HG03066 (cell line): Measurements from ENCODE around the gene CDK16.
A peak's percentile ranks its signal among the peaks of the same experiment; 100 is the strongest.

ENCODE experiments used
- ATAC-seq: cut with Tn5 transposase; IDR thresholded peaks from one replicate; pipeline ENCODE4 v1.9.1; 2021; ENCODE audit warnings: low read depth; ENCODE audit not compliant: unreplicated experiment

CDK16 gene

GRCh38 chrX:47226071-47226470 is 7.6 kb downstream of the CDK16 start:
- ATAC-seq, result no peak

- no peak for ATAC-seq
These were observed 8.3 kb downstream of the CDK16 start for GRCh38 chrX:47226531-47227333.

GRCh38 chrX:47227334-47227583 is 8.8 kb downstream of the CDK16 start:
- ATAC-seq, result no peak

- no peak for ATAC-seq
These were observed 10.2 kb downstream of the CDK16 start for GRCh38 chrX:47228550-47229270.

GRCh38 chrX:47229427-47229826 is 10.9 kb downstream of the CDK16 start:
- no peak for ATAC-seq

- no peak for ATAC-seq
These were observed 11.8 kb downstream of the CDK16 start for GRCh38 chrX:47230136-47230868.

GRCh38 chrX:47231167-47231566 is 12.7 kb downstream of the CDK16 start:
- no peak for ATAC-seq

GRCh38 chrX:47232197-47232802 is 13.8 kb downstream of the CDK16 start:
- no peak for ATAC-seq

- ATAC-seq, result peak; percentile 42
These were observed 14.4 kb downstream of the CDK16 start, which contains the start of gene USP11 for GRCh38 chrX:47232803-47233332. Gene USP11, plus strand, starts transcription at chrX:47233009. Its CDS starts 35 bp downstream, at chrX:47233044.

- ATAC-seq, result peak; percentile 95
These were observed 15.0 kb downstream of the CDK16 start for GRCh38 chrX:47233333-47234113.

GRCh38 chrX:47234583-47234982 is 16.1 kb downstream of the CDK16 start:
- no peak for ATAC-seq

GRCh38 chrX:47235691-47236103 is 17.2 kb downstream of the CDK16 start:
- ATAC-seq, result no peak

- ATAC-seq, result no peak
These were observed 20.7 kb downstream of the CDK16 start for GRCh38 chrX:47239199-47239598.

- no peak for ATAC-seq
These were observed 21.5 kb downstream of the CDK16 start for GRCh38 chrX:47239898-47240545.

GRCh38 chrX:47240619-47241018 is 22.1 kb downstream of the CDK16 start:
- ATAC-seq, result no peak

- ATAC-seq, result no peak
These were observed 22.9 kb downstream of the CDK16 start for GRCh38 chrX:47241201-47242011.

- no peak for ATAC-seq
These were observed 23.8 kb downstream of the CDK16 start for GRCh38 chrX:47242321-47242720.

- no peak for ATAC-seq
These were observed 24.9 kb downstream of the CDK16 start for GRCh38 chrX:47243351-47243750.

GRCh38 chrX:47244676-47245075 is 26.2 kb downstream of the CDK16 start:
- no peak for ATAC-seq
